Endothelial cell (in vitro differentiated cells): ENCODE results near the gene CHID1. TPM values are rescaled to one million over a fixed set of nuclear protein-coding genes. Genes with fewer than 3 reads are reported as not detected.

ENCODE experiments used
- DNase-seq: peaks from one replicate; pipeline ENCODE4 v3.0.0; 2021; ENCODE audit warnings: low spot score
- H3K27ac Mint-ChIP-seq: one replicate; pipeline ENCODE4 v1.8.0; 2021; ENCODE audit warnings: mixed read lengths, inconsistent platforms; ENCODE audit not compliant: unreplicated experiment
- H3K27me3 Mint-ChIP-seq: one replicate; pipeline ENCODE4 v1.8.0; 2021; ENCODE audit warnings: mild to moderate bottlenecking, moderate library complexity, mixed read lengths, inconsistent platforms; ENCODE audit not compliant: unreplicated experiment
- H3K36me3 Mint-ChIP-seq: one replicate; pipeline ENCODE4 v1.8.0; 2021; ENCODE audit warnings: mild to moderate bottlenecking, low read depth, mixed read lengths, inconsistent platforms; ENCODE audit not compliant: unreplicated experiment
- H3K4me1 Mint-ChIP-seq: one replicate; pipeline ENCODE4 v1.8.0; 2021; ENCODE audit warnings: mild to moderate bottlenecking, mixed read lengths, inconsistent platforms; ENCODE audit not compliant: unreplicated experiment
- H3K4me3 Mint-ChIP-seq: one replicate; pipeline ENCODE4 v1.8.0; 2021; ENCODE audit warnings: mild to moderate bottlenecking, mixed read lengths, inconsistent platforms; ENCODE audit not compliant: unreplicated experiment
- H3K9me3 Mint-ChIP-seq: one replicate; pipeline ENCODE4 v1.8.0; 2021; ENCODE audit warnings: mixed read lengths, inconsistent platforms; ENCODE audit not compliant: unreplicated experiment
- total RNA-seq: library from RNA; stranded (reverse); fragmentation: NEBNext Ultra II Directional; extraction: Animal tissue kit (Norgen Biotek cat#: 25700); gene quantifications from one replicate; pipeline ENCODE4 v1.2.1, GENCODE V29; 2021; ENCODE audit not compliant: unreplicated experiment
- TF ChIP-seq, protein P1 (sequence below): fragments of 200-600 bp; sonication (generic); IDR thresholded peaks from one replicate; pipeline ENCODE4 v1.5.0; 2021; ENCODE audit warnings: antibody characterized with exemption; ENCODE audit not compliant: unreplicated experiment

The CHID1 gene
- total RNA-seq, 1 donor from 2014 or later = 69.3 TPM

DNA sequence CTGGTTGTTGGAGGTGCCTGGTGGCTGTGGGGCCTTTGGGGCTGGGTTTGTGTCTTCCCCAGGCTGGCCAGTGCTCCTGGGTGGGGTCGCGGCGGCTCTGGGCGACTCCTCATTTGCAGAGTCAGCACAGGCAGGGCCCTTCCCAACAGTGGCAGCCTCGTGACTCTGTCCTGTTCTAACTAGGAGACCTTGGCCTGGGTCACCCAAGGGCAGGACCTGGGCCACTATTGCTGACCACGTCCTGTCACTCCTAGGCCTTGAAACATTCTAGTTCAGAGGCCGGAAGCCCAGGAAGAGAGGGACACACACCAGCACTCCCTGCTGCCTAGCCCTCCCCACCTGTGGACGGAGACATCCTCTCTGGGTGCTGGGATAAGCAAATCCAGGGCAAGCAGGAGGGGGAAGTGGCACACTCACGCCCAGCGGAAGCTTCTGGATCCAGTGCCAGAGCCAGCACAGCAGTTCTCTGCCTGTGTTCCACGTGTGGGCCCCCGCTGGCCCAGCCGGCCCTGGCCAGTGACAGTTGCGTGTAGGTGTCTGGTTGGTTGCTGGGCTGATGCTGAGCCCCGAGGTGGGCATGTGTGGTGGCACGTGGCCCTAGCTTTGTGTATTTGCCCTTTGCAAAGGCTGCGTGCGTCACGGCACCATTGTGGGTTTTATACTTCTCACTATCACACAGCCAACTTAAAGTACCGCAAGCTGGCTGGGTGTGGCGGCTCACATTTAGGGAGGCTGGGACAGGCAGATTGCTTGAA, 4.3 kb upstream of the CHID1 start:
- TF ChIP-seq, protein P1, sequence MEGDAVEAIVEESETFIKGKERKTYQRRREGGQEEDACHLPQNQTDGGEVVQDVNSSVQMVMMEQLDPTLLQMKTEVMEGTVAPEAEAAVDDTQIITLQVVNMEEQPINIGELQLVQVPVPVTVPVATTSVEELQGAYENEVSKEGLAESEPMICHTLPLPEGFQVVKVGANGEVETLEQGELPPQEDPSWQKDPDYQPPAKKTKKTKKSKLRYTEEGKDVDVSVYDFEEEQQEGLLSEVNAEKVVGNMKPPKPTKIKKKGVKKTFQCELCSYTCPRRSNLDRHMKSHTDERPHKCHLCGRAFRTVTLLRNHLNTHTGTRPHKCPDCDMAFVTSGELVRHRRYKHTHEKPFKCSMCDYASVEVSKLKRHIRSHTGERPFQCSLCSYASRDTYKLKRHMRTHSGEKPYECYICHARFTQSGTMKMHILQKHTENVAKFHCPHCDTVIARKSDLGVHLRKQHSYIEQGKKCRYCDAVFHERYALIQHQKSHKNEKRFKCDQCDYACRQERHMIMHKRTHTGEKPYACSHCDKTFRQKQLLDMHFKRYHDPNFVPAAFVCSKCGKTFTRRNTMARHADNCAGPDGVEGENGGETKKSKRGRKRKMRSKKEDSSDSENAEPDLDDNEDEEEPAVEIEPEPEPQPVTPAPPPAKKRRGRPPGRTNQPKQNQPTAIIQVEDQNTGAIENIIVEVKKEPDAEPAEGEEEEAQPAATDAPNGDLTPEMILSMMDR = no peak
- peaks cover 5% of the 10 kb centered on the region for H3K27me3 Mint-ChIP-seq
- no peaks in the 10 kb centered on the region for H3K36me3 Mint-ChIP-seq
- no peaks in the 10 kb centered on the region for H3K9me3 Mint-ChIP-seq
- peaks cover 4% of the 10 kb centered on the region for H3K4me1 Mint-ChIP-seq
- no peak for DNase-seq
- H3K4me3 Mint-ChIP-seq = no peak overlapping the region
- no peak overlapping the region for H3K27ac Mint-ChIP-seq

DNA sequence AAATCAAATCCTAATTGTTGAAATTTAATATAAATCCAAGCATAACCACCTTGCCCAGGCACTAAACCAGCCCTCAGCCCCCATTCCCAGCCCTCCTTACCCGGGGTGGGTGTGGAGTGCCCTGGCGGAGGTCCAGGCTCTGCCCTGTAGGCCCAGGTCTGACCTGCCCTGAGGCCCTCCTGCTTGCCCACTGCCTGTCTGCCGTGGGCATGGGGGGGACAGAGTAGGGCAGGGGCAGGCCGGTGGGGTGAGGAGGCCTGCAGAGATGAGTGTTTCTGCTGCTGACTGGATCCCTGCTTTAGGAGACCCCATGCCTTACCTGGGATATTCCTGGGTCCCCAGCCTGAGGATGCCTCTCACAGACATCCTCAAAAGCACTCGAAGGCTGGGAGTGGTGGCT, 3.6 kb upstream of the CHID1 start:
- H3K9me3 Mint-ChIP-seq = no peaks in the 10 kb centered on the region
- H3K36me3 Mint-ChIP-seq = peaks cover under 1% of the 10 kb centered on the region
- no peak for DNase-seq
- TF ChIP-seq, protein P1 = no peak
- no peak overlapping the region for H3K4me3 Mint-ChIP-seq
- peaks cover 5% of the 10 kb centered on the region for H3K27me3 Mint-ChIP-seq
- peaks cover 8% of the 10 kb centered on the region for H3K4me1 Mint-ChIP-seq
- H3K27ac Mint-ChIP-seq = no peak overlapping the region

DNA sequence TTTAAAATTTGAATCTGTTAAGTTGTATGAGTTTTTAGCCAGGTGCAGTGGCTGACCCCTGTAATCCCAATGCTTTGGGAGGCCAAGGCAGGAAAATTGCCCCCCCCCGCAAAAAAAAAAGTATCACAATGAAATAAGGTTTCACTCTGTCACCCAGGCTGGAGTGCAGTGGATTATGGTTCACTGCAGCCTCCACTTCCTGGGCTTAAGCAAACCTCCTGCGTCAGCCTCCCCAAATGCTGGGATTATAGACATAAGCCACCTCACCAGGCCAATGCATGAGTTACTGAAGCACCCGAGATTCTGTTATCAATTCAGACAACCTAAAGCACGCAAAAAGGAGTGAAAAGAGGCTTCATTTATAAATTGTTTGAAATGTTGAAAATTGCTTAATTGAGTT, 2.4 kb upstream of the CHID1 start:
- H3K4me1 Mint-ChIP-seq = peaks cover 14% of the 10 kb centered on the region
- no peak overlapping the region for H3K27ac Mint-ChIP-seq

DNA sequence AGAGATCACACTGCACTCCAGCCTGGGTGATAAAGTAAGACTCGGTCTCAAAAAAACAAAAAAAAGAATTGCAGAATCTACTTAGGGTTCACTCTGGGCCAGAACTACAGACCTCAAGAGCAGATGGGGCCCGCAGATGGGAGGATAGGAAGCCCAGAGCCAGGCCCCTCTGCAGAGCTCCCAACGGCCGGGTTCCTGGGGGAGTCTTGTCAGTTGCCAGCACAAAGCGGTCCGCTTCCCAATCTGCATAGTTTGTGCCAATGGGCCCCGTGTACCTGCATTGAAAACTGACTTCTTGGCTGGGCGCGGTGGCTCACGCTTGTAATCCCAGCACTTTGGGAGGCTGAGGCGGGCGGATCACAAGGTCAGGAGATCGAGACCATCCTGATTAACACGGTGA, 1.7 kb upstream of the CHID1 start:
- Mint-ChIP-seq H3K4me3 (no peak overlapping the region), H3K36me3 (peaks cover 4% of the 10 kb centered on the region), H3K9me3 (no peaks in the 10 kb centered on the region), H3K27ac (no peak overlapping the region), H3K4me1 (peaks cover 14% of the 10 kb centered on the region), H3K27me3 (peaks cover 5% of the 10 kb centered on the region)
- TF ChIP-seq, protein P1 = no peak
- no peak for DNase-seq

More for the DNA sequence above, 2.4 kb upstream of the CHID1 start:
- TF ChIP-seq, protein P1 = no peak
- no peak for DNase-seq
- peaks cover 5% of the 10 kb centered on the region for H3K27me3 Mint-ChIP-seq
- peaks cover 4% of the 10 kb centered on the region for H3K36me3 Mint-ChIP-seq
- H3K9me3 Mint-ChIP-seq = no peaks in the 10 kb centered on the region
- no peak overlapping the region for H3K4me3 Mint-ChIP-seq

DNA sequence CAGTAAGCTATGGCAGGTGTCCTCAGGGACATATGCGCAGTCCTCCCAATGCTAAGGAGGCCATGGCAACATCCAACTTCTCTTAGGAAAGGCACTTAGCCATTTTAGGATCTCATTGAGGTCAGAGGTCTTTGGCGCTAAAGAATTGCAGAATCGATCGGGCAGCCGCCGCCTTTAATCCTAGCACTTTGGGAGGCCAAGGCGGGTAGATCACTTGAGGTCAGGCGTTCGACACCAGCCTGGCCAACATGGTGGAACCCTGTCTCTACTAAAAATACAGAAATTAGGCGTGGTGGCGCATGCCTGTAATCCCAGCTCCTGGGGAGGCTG, 1.2 kb upstream of the CHID1 start:
- no peak overlapping the region for H3K27ac Mint-ChIP-seq
- peaks cover 14% of the 10 kb centered on the region for H3K4me1 Mint-ChIP-seq
- peaks cover 4% of the 10 kb centered on the region for H3K36me3 Mint-ChIP-seq
- TF ChIP-seq, protein P1 = no peak
- DNase-seq = no peak
- H3K4me3 Mint-ChIP-seq = peak overlapping the region; percentile 92
- H3K9me3 Mint-ChIP-seq = no peaks in the 10 kb centered on the region
- H3K27me3 Mint-ChIP-seq = peaks cover 5% of the 10 kb centered on the region
